ENCODE data around the gene BHLHE23. TPM values are rescaled to one million over a fixed set of nuclear protein-coding genes. Genes with fewer than 3 reads are reported as not detected.

The BHLHE23 gene
- polyA plus RNA-seq, 1 of the 3 experiments (the other 2 are of a cell fraction) = not detected

- TF ChIP-seq FOSL2 (IDR thresholded peaks at IDR 0.05; ENCODE audit: borderline replicate concordance, low read depth) = no peak
Observed at GRCh38 chr20:62968378-62969178, 38.2 kb downstream of the BHLHE23 start (continued).

GRCh38 chr20:62967628-62968351 is 39.0 kb downstream of the BHLHE23 start:
- H3K4me1 ChIP-seq (ENCODE audit: control insufficient read depth in 1 of 2, insufficient read depth in 2 of 2, low read depth in 1 of 2, low read length in 1 of 2) = peaks cover 0 to 2% of the 10 kb centered on the region in 2 experiments; a peak in 1 of 4 replicates
- H3K4me2 ChIP-seq = no peak overlapping the region
- POLR2A ChIA-PET = no interaction called here

More at GRCh38 chr20:62967628-62968351, 39.0 kb downstream of the BHLHE23 start:
- H3F3A ChIP-seq (replicated peaks; ENCODE audit: insufficient read depth) = no peaks in the 10 kb centered on the region
- WGBS (ENCODE audit: low lambda C conversion rate) = 55% methylated on average over 18 of the region's 27 CpGs
- no peaks in the 10 kb centered on the region for H3K9me2 ChIP-seq
- H3K36me3 ChIP-seq (replicated peaks in 1 of 2; ENCODE audit: control insufficient read depth in 1 of 2, insufficient read depth in 2 of 2, low read length in 1 of 2) = no peaks in the 10 kb centered on the region
- no peak overlapping the region for H3K27ac ChIP-seq (ENCODE audit: low read depth in 2 of 2, low read length in 1 of 2)
- CTCF ChIA-PET = interaction anchor here (0.7 kb wide), 2 partner anchors 12 to 145 kb away, joined by 3 to 4 read pairs; no protein-coding TSS in a partner anchor
- no peak overlapping the region for H2AFZ ChIP-seq (ENCODE audit: low read depth)
- TF ChIP-seq RXRA (IDR thresholded peaks at IDR 0.05; ENCODE audit: borderline replicate concordance, low read depth) = no peak
- no peak for TF ChIP-seq EP300 (IDR thresholded peaks at IDR 0.05; ENCODE audit: borderline replicate concordance in 1 of 2, low read depth in 1 of 2, low read length in 1 of 2)
- no peak for TF ChIP-seq GABPA (IDR thresholded peaks at IDR 0.05; ENCODE audit: low read depth)
- TF ChIP-seq SMC3 (IDR thresholded peaks at IDR 0.05; ENCODE audit: low read depth, low read length) = no peak
- TF ChIP-seq NFIC (IDR thresholded peaks at IDR 0.05; ENCODE audit: borderline replicate concordance) = no peak
- TF ChIP-seq SIN3A (IDR thresholded peaks at IDR 0.05; ENCODE audit: borderline replicate concordance, low read depth, low read length) = no peak
- no peak for TF ChIP-seq FOSL2 (IDR thresholded peaks at IDR 0.05; ENCODE audit: borderline replicate concordance, low read depth)
- TF ChIP-seq NRF1 (IDR thresholded peaks at IDR 0.05; ENCODE audit: low read depth, low read length) = no peak
- TF ChIP-seq YY1 (IDR thresholded peaks at IDR 0.05; ENCODE audit: low read depth) = no peak
- no peak for TF ChIP-seq PBX3 (IDR thresholded peaks at IDR 0.05)
- no peak for TF ChIP-seq RCOR1 (IDR thresholded peaks at IDR 0.05; ENCODE audit: low read length)
- no peak for TF ChIP-seq POLR2AphosphoS5 (IDR thresholded peaks at IDR 0.05; ENCODE audit: low read depth, low read length)
- TF ChIP-seq TEAD4 (IDR thresholded peaks at IDR 0.05; ENCODE audit: borderline replicate concordance, insufficient read depth) = no peak
- no peak for TF ChIP-seq GATA2 (CRISPR knock-in tag; IDR thresholded peaks at IDR 0.05)
- no peak for TF ChIP-seq TCF12 (IDR thresholded peaks at IDR 0.05)
- TF ChIP-seq RFX5 (IDR thresholded peaks at IDR 0.05; ENCODE audit: low read length) = no peak
- TF ChIP-seq USF2 (IDR thresholded peaks at IDR 0.05; ENCODE audit: borderline replicate concordance, low read depth, low read length) = no peak
- no peak for TF ChIP-seq CHD2 (IDR thresholded peaks at IDR 0.05; ENCODE audit: low read length, partially characterized antibody)
- TF ChIP-seq FOXM1 (IDR thresholded peaks at IDR 0.05; ENCODE audit: low read depth) = no peak
- H3K4me3 ChIP-seq (ENCODE audit: low read depth in 2 of 2, low read length in 1 of 2) = no peak overlapping the region
- H3K79me2 ChIP-seq (ENCODE audit: insufficient read depth) = no peaks in the 10 kb centered on the region
- peaks cover 14% of the 10 kb centered on the region; the same call in 1 of the 2 replicates for H3K27me3 ChIP-seq (ENCODE audit: insufficient read depth)
- 0 out of 2 replicates have a peak, but pooled peaks cover 3% of the 10 kb centered on the region for H4K20me1 ChIP-seq (ENCODE audit: insufficient read depth)
- no peak for DNase-seq
- no peak overlapping the region for H3K9ac ChIP-seq
- H3K9me3 ChIP-seq = no peaks in the 10 kb centered on the region

Measured in SK-N-SH (cell line).